ENCODE results near the gene TLNRD1.

DNA sequence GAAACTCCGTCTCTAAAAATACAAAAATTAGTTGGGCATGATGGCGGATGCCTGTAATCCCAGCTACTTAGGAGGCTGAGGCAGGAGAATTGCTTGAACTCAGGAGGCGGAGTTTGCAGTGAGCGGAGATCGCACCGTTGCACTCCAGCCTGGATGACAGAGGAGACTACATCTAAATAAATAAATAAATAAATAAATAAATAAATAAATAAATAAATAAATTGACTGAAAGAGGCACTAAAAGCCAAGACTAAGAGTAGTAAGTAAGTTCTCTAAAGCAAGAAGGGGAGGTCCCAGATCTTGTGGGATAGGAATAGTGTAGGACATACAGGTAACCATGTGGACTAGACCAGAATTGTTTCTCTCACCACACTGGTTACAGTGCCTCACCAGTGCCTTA lies 40.0 kb downstream of the TLNRD1 start:
- TF ChIP-seq CTCF (IDR thresholded peaks at IDR 0.05; ENCODE audit: low read length) (no peak), EZH2 (optimal IDR thresholded peaks at IDR 0.05; ENCODE audit: low read depth, low read length) (no peak)
